Renal cortical epithelial cell (primary cell): ENCODE results near the gene LSM3. TPM values are rescaled to one million over a fixed set of nuclear protein-coding genes. Genes with fewer than 3 reads are reported as not detected.

Experiments
- DNase-seq: peaks from one replicate; pipeline ENCODE4 v3.0.0-alpha.2; 2011; ENCODE audit warnings: low read depth
- total RNA-seq: library from RNA; depleted of rRNA; stranded (reverse); fragments of >200 nt; gene quantifications from 2 replicates; pipeline ENCODE4 v1.2.3, GENCODE V29; 2014

The LSM3 gene
- total RNA-seq, 1 donor from 2014 or later = 10.4 TPM

- DNase-seq = no peak
Measured at GRCh38 chr3:14240366-14240765, 61.7 kb downstream of the LSM3 start.

- DNase-seq = no peak
Measured at GRCh38 chr3:14241716-14242115, 63.1 kb downstream of the LSM3 start.

GRCh38 chr3:14242490-14243311, 64.1 kb downstream of the LSM3 start:
- no peak for DNase-seq

- no peak for DNase-seq
Measured at GRCh38 chr3:14243782-14244181, 65.2 kb downstream of the LSM3 start.

- no peak for DNase-seq
Measured at GRCh38 chr3:14244521-14245247, 66.1 kb downstream of the LSM3 start.

- no peak for DNase-seq
Measured at GRCh38 chr3:14245248-14245639, 66.6 kb downstream of the LSM3 start.

- no peak for DNase-seq
Measured at GRCh38 chr3:14245822-14246221, 67.2 kb downstream of the LSM3 start.

- no peak for DNase-seq
Measured at GRCh38 chr3:14246414-14246813, 67.8 kb downstream of the LSM3 start.

- DNase-seq = no peak
Measured at GRCh38 chr3:14248477-14248848, 69.8 kb downstream of the LSM3 start.

- DNase-seq = no peak
Measured at GRCh38 chr3:14248849-14249523, 70.4 kb downstream of the LSM3 start.

Other genes with a start within 250 kb of the LSM3 start
- 15.4 and 17.7 TPM in 2 replicates for gene CHCHD4, start 53.9 kb upstream of the LSM3 start, total RNA-seq
- 53.5 and 76.2 TPM in 2 replicates for gene TMEM43, start 53.8 kb upstream of the LSM3 start, total RNA-seq
- gene XPC, start 216 bp upstream of the LSM3 start, total RNA-seq = 31.8 and 135 TPM in 2 replicates
- gene SLC6A6, start 223.8 kb downstream of the LSM3 start, total RNA-seq = 46.9 and 354 TPM in 2 replicates